ENCODE measurements around the gene KRTAP20-2. TPM values are rescaled to one million over a fixed set of nuclear protein-coding genes. Genes with fewer than 3 reads are reported as not detected.

The KRTAP20-2 gene
- total RNA-seq: not detected
- long read RNA-seq: 0 reads

GRCh38 chr21:30634906-30635305, at the start of gene KRTAP20-2:
KRTAP20-2 (plus strand) TSS chr21:30635206; CDS start chr21:30635264, 58 bp downstream.
- no peak for DNase-seq
- intact Hi-C loops (cut with DNase I, micrococcal nuclease): no loop called here

GRCh38 chr21:30590297-30590696, 44.7 kb upstream of the KRTAP20-2 start, which contains the start of gene KRTAP22-2:
KRTAP22-2 (minus strand) TSS chr21:30590397.
- no peak for ATAC-seq
- intact Hi-C loops (cut with DNase I, micrococcal nuclease): no loop called here
- no peak for DNase-seq

More at GRCh38 chr21:30634906-30635305, at the start of gene KRTAP20-2:
- no peak for ATAC-seq

- intact Hi-C loops (cut with DNase I, micrococcal nuclease): no loop called here
- DNase-seq: no peak
- ATAC-seq: no peak
These were observed 42.9 kb upstream of the KRTAP20-2 start, which contains the start of gene KRTAP6-3 for GRCh38 chr21:30592140-30592539. KRTAP6-3 (plus strand) TSS chr21:30592440; CDS start chr21:30592446, 6 bp downstream.

- intact Hi-C loops (cut with DNase I, micrococcal nuclease): no loop called here
- ATAC-seq (no peak), DNase-seq (no peak)
These were observed 36.2 kb upstream of the KRTAP20-2 start, which contains the start of gene KRTAP6-2 for GRCh38 chr21:30598802-30599201. KRTAP6-2 (minus strand) TSS chr21:30598902; CDS start chr21:30598874, 28 bp downstream.

DNA sequence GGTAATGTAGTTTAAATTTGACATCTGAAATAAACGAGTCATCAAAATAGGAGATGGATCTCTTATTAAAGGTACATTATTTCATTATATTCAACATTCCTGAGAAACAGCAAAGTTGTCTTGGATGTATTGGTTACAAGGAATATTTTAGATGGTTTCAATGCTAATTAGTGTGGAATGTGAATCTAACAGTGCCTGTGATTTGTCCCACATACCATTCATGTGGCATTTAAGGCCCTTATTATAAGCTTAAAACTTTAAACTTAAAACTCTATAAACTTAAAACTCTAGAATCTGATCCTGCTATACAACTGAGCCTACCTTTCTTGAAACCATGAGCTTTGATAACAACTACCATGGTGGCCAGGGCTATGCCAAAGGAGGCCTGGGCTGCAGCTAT, 34.2 kb upstream of the KRTAP20-2 start, which contains the start of gene KRTAP22-1:
Gene KRTAP22-1, plus strand, starts transcription at position 301 of the 400 bp plus-strand sequence.
- ATAC-seq (no peak), DNase-seq (no peak)
- intact Hi-C loops (cut with DNase I, micrococcal nuclease): no loop called here

GRCh38 chr21:30605968-30606367, 29.0 kb upstream of the KRTAP20-2 start:
- intact Hi-C loops (cut with DNase I, micrococcal nuclease): no loop called here
- no peak for ATAC-seq
- no peak for DNase-seq

DNA sequence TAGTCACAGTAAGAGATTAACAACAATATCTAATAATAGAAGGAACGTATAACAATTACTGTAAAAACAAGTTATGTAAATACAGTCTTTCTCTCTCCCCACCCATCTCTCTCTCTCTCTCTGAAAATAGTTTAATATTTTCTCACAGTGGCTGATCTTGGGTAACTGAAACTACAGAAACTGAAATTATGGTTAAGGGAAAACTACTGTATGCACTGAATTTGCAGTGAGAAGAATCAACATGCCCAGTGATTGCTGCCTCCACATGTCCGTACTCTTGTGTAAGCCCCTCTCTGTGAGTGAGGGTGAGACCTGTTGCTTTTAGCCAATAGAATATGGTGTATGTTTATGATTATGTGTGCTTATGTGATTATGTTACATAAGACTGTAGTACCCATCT, 22.9 kb upstream of the KRTAP20-2 start:
- DNase-seq (no peak), ATAC-seq (no peak)
- intact Hi-C loops (cut with DNase I, micrococcal nuclease): no loop called here

GRCh38 chr21:30613836-30614235, 21.2 kb upstream of the KRTAP20-2 start, which contains the start of gene KRTAP6-1:
KRTAP6-1 (minus strand) TSS chr21:30613930; CDS start chr21:30613904, 26 bp downstream.
- intact Hi-C loops (cut with DNase I, micrococcal nuclease): no loop called here
- ATAC-seq (no peak), DNase-seq (no peak)

DNA sequence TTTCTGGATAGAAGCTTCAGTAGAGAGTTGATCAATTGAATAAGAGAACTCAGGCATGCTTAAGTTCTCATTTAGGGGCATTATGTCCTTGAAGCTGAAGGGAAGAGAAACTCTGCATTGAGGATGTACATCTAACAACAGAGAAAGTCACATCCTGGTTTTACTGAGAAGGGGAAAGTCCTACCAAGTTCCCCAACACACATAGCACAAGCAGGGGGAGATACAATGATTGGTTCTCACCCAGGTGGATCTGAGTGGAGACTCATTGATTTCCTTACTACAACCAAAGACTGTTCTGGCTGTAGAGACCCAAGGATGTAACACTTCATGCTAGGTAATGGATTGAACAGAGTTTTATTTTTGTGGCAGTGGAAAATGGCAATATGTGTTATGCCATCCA, 19.8 kb upstream of the KRTAP20-2 start:
- no peak for DNase-seq
- intact Hi-C loops (cut with DNase I, micrococcal nuclease): no loop called here
- no peak for ATAC-seq

- intact Hi-C loops (cut with DNase I, micrococcal nuclease): no loop called here
- ATAC-seq (no peak), DNase-seq (no peak)
These were observed 18.9 kb upstream of the KRTAP20-2 start, which contains the start of gene KRTAP20-1 for GRCh38 chr21:30616125-30616524. KRTAP20-1 (plus strand) TSS chr21:30616425; CDS start chr21:30616455, 30 bp downstream.

- DNase-seq (no peak), ATAC-seq (no peak)
- intact Hi-C loops (cut with DNase I, micrococcal nuclease): no loop called here
These were observed 14.9 kb upstream of the KRTAP20-2 start for GRCh38 chr21:30620080-30620479.

GRCh38 chr21:30620522-30620921, 14.5 kb upstream of the KRTAP20-2 start, which contains the start of gene KRTAP20-4:
KRTAP20-4 (plus strand) TSS chr21:30620627.
- DNase-seq: no peak
- intact Hi-C loops (cut with DNase I, micrococcal nuclease): no loop called here
- ATAC-seq: no peak

DNA sequence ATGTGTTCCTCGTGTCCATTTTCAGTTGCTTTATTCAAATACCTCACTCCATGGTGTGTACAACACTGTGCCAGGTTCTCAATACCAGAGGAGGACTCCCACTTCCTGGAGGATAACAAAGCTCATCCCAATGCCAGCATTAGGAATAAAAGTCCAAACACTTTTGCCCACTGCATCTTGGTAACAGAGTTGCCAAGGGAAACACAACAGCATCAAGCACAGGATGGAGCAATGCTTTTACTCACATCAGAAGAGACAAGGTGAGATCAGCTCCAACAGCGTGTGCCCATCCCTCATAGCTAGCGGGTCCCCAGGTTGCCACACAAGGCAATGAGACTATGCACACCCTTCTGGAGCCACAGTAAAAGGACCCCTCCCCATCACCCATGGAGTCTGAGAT, 11.6 kb upstream of the KRTAP20-2 start:
- ATAC-seq: no peak
- intact Hi-C loops (cut with DNase I, micrococcal nuclease): no loop called here
- DNase-seq: no peak

- no peak for ATAC-seq
- intact Hi-C loops (cut with DNase I, micrococcal nuclease): no loop called here
- no peak for DNase-seq
These were observed 9.4 kb upstream of the KRTAP20-2 start for GRCh38 chr21:30625449-30626165.

GRCh38 chr21:30628109-30628508, 6.9 kb upstream of the KRTAP20-2 start:
- DNase-seq (no peak), ATAC-seq (no peak)
- intact Hi-C loops (cut with DNase I, micrococcal nuclease): no loop called here

GRCh38 chr21:30629200-30629599, 5.8 kb upstream of the KRTAP20-2 start:
- no peak for DNase-seq
- no peak for ATAC-seq
- intact Hi-C loops (cut with DNase I, micrococcal nuclease): no loop called here

GRCh38 chr21:30638686-30639085, 3.7 kb downstream of the KRTAP20-2 start:
- ATAC-seq (no peak), DNase-seq (no peak)
- intact Hi-C loops (cut with DNase I, micrococcal nuclease): no loop called here

DNA sequence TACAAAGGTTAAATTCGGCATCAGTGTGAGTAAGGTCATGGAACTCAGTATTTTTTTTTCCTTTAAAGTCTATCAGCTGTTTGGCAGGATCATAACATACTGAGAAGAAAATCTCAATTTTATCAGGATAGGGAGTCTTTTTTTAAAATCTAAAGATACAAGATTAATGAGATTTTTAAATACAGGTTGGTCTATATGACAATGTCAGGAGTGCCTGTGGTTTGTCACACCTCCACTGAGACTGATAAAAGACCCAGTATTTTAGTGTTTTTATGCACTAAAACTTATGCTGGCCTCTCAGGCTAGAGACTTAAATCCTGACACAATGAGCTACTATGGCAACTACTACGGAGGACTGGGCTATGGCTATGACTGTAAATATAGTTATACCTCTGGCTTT, 7.6 kb downstream of the KRTAP20-2 start, which contains the start of gene KRTAP20-3:
Gene KRTAP20-3, plus strand, starts transcription at position 301 of the 400 bp plus-strand sequence.
- intact Hi-C loops (cut with DNase I, micrococcal nuclease): no loop called here
- DNase-seq: no peak
- ATAC-seq: no peak

DNA sequence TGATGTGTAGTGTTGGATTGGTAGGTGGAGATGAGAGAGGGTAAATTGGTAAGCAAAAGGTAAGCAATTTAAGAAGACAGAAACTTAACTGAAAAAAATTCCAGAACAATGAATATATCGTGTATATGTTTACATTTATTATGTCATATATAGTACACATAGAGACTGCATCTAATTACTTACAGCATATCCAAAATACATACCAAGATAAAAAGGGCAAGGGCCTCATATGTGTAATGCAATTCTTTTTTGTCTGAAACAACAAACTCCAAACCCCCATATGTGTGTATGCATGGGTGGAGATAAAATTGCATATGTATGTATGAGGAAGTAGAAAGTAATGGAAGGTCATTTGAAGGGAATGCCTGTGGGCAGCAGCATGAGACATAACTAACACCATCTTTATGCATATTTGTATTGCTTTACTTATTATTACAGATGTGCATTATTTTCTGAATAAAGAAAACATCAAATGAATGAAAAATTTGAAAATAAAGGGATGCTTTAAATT, 12.0 kb downstream of the KRTAP20-2 start:
- ATAC-seq: no peak
- intact Hi-C loops (cut with DNase I, micrococcal nuclease): no loop called here
- no peak for DNase-seq

GRCh38 chr21:30652891-30653290, 17.9 kb downstream of the KRTAP20-2 start:
- ATAC-seq (no peak), DNase-seq (no peak)
- intact Hi-C loops (cut with DNase I, micrococcal nuclease): no loop called here

Data from left colon (tissue), 2 donors.